ENCODE measurements around the gene ALOX5AP.

DNA sequence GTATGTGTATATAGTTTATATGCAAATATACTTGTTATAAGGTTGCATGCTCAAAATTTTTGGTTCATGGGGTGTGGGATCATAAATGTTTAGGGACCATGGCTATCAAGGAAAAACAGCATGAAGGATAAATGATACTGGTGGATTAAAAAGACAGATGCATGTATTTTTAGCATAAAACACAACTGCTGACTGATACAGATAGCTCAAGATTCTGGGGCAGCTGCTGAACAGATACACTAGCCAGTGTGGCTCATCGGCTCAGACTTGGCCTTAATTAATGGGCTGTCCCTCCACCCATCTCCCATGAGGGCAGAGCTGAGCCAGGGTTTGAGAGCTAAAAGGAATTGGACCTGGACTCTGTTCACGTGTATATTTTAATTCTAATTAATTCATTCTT, 11.4 kb downstream of the ALOX5AP start:
- TF ChIP-seq, protein P1, sequence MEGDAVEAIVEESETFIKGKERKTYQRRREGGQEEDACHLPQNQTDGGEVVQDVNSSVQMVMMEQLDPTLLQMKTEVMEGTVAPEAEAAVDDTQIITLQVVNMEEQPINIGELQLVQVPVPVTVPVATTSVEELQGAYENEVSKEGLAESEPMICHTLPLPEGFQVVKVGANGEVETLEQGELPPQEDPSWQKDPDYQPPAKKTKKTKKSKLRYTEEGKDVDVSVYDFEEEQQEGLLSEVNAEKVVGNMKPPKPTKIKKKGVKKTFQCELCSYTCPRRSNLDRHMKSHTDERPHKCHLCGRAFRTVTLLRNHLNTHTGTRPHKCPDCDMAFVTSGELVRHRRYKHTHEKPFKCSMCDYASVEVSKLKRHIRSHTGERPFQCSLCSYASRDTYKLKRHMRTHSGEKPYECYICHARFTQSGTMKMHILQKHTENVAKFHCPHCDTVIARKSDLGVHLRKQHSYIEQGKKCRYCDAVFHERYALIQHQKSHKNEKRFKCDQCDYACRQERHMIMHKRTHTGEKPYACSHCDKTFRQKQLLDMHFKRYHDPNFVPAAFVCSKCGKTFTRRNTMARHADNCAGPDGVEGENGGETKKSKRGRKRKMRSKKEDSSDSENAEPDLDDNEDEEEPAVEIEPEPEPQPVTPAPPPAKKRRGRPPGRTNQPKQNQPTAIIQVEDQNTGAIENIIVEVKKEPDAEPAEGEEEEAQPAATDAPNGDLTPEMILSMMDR (IDR thresholded peaks at IDR 0.05; ENCODE audit: insufficient read depth, low read length), result no peak
- no peak for TF ChIP-seq POLR2AphosphoS5 (IDR thresholded peaks at IDR 0.05; ENCODE audit: low read depth)
